ENCODE measurements around the gene USP34. TPM values are rescaled to one million over a fixed set of nuclear protein-coding genes. Genes with fewer than 3 reads are reported as not detected.
"Not testable (repeated sequence)": the region's sequence is repeated elsewhere in the genome, so short reads cannot be mapped to it uniquely, and the experiment has no call there.

Gene USP34
- total and polyA plus RNA-seq, 12 donors = 34.3 to 75.7 (median 58.6) TPM

DNA sequence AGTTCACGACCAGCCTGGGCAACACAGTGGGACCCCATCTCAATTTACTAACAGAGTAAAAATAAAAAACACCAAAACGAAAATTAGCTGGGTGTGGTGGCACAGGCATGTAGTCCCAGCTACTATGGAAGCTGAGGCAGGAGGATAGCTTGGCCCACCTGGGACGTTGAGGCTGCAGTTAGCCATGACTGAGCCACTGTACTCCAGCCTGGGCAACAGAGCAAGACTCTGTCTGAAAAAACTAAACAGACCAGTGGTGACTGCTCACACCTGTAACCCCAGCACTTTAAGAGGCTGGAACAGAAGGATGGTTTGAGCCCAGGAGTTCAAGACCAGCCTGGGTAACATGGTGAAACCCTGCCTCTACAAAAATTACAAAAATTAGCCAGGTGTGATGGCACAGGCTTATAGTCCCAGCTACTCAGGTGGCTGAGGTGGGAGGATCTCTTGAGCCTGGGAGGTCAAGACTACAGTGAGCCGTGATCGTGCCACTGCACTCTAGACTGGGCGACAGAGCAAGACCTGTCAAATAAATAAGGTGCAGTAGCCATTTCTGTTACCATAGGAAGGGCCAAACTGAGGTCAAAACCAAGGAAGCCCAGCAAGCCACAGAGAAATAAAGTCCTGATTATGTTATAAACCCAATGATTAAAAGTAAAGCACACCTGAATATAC lies 14.0 kb downstream of the USP34 start:
- peak overlapping the region in 8 of 10 donors; percentile 15 to 78 (median 58) for H3K27ac ChIP-seq
- H3K36me3 ChIP-seq = peaks cover 0 to 9% (median 0%) of the 10 kb centered on the region in 9 donors
- H3K27me3 ChIP-seq = no peaks in the 10 kb centered on the region
- H3K4me3 ChIP-seq = no peak overlapping the region
- H3K9me3 ChIP-seq = no peaks in the 10 kb centered on the region
- intact Hi-C loops (cut with DNase I) = no loop called here
- 92 to 93% methylated on average over 6 of the region's 6 CpGs for WGBS, 2 donors
- peak in 2 of 8 donors; percentile 15 to 24 for ATAC-seq
- H3K4me1 ChIP-seq = peaks cover 3 to 70% (median 49%) of the 10 kb centered on the region in 9 donors
- DNase-seq = no peak
- TF ChIP-seq CTCF (IDR thresholded peaks at IDR 0.05) = no peak

- peaks cover 3 to 69% (median 49%) of the 10 kb centered on the region in 9 donors for H3K4me1 ChIP-seq
- DNase-seq (no peak), ATAC-seq (peak; percentile 17 to 73 (median 60))
- H3K36me3 ChIP-seq = peaks cover 0 to 9% (median 0%) of the 10 kb centered on the region in 9 donors
- no peaks in the 10 kb centered on the region for H3K27me3 ChIP-seq
- WGBS, 2 donors = 64% methylated on average over 5 of the region's 5 CpGs
- H3K27ac ChIP-seq = peak overlapping the region in 8 of 10 donors; percentile 15 to 78 (median 58)
- no peaks in the 10 kb centered on the region for H3K9me3 ChIP-seq
- TF ChIP-seq CTCF (IDR thresholded peaks at IDR 0.05) = no peak
- no peak overlapping the region for H3K4me3 ChIP-seq
- intact Hi-C loops (cut with DNase I) = no loop called here
Observed at GRCh38 chr2:61456070-61456745, 14.7 kb downstream of the USP34 start.

- H3K36me3 ChIP-seq; H3K9me3 ChIP-seq; H3K4me3 ChIP-seq; intact Hi-C loops (cut with DNase I); H3K27me3 ChIP-seq; ATAC-seq; DNase-seq: not testable (repeated sequence)
- WGBS, 2 donors = 98 to 99% methylated on average over 8 of the region's 8 CpGs
- Histone ChIP-seq H3K4me1 (peaks cover 3 to 60% (median 43%) of the 10 kb centered on the region in 9 donors), H3K27ac (peak overlapping the region in 2 of 10 donors; percentile 35 to 78)
Observed at GRCh38 chr2:61454972-61455371, 15.9 kb downstream of the USP34 start.

- no peak overlapping the region for H3K27ac ChIP-seq
- H3K27me3 ChIP-seq = no peaks in the 10 kb centered on the region
- intact Hi-C loops (cut with DNase I) = no loop called here
- no peak overlapping the region for H3K4me3 ChIP-seq
- peaks cover 0 to 4% (median 0%) of the 10 kb centered on the region in 11 donors for H3K9me3 ChIP-seq
- 93 to 94% methylated on average over 5 of the region's 5 CpGs for WGBS, 2 donors
- H3K36me3 ChIP-seq = no peaks in the 10 kb centered on the region
- ATAC-seq (no peak), DNase-seq (no peak)
- peaks cover 3 to 54% (median 39%) of the 10 kb centered on the region in 9 donors for H3K4me1 ChIP-seq
- TF ChIP-seq CTCF (IDR thresholded peaks at IDR 0.05) = no peak
Observed at GRCh38 chr2:61454383-61454782, 16.5 kb downstream of the USP34 start.

Measured in heart right ventricle (tissue), 16 donors.